ENCODE measurements around the gene ANO7. TPM values are rescaled to one million over a fixed set of nuclear protein-coding genes. Genes with fewer than 3 reads are reported as not detected.

The ANO7 gene
- total and polyA plus RNA-seq, 2 donors (not counting 1 experiment from before 2014, with no cell fraction given) = 0.64 to 1.8 TPM

GRCh38 chr2:241227594-241227993, 39.1 kb downstream of the ANO7 start:
- intact Hi-C loops (cut with micrococcal nuclease) = no loop called here

GRCh38 chr2:241228081-241228859, 39.8 kb downstream of the ANO7 start:
- no peak overlapping the region for H3K9ac ChIP-seq (ENCODE audit: low read length)
- H3K9me3 ChIP-seq (ENCODE audit: control extremely low read depth in 1 of 3, control insufficient read depth in 2 of 3, insufficient read depth in 1 of 3, low read length in 2 of 3) = no peaks in the 10 kb centered on the region
- no peak overlapping the region for H3K4me3 ChIP-seq (ENCODE audit: control extremely low read depth in 1 of 5, extremely low read depth in 1 of 5, insufficient read depth in 1 of 5, low read depth in 2 of 5, low read length in 4 of 5)
- no peaks in the 10 kb centered on the region for H3K9me3 Mint-ChIP-seq (ENCODE audit: insufficient read depth)
- H4K20me1 ChIP-seq (ENCODE audit: control insufficient read depth, insufficient read depth, low read length, poor library complexity, severe bottlenecking) = no peaks in the 10 kb centered on the region
- H3K4me1 ChIP-seq (ENCODE audit: control insufficient read depth in 2 of 2, insufficient read depth in 2 of 2, low read length in 2 of 2) = no peaks in the 10 kb centered on the region
- no peak overlapping the region for H3K4me3 Mint-ChIP-seq
- 95% methylated on average over 21 of the region's 26 CpGs for WGBS (ENCODE audit: insufficient coverage)
- intact Hi-C loops (cut with micrococcal nuclease) = no loop called here
- DNase-seq = no peak
- no peaks in the 10 kb centered on the region for H3K27me3 Mint-ChIP-seq
- peaks cover 2 to 43% of the 10 kb centered on the region in 2 experiments for H3K36me3 ChIP-seq (replicated peaks in 1 of 2; ENCODE audit: control extremely low read depth in 1 of 2, control insufficient read depth in 1 of 2, extremely low read depth in 1 of 2, insufficient read depth in 2 of 2, low read length in 1 of 2)
- H3K27ac Mint-ChIP-seq = no peak overlapping the region
- ChIA-PET CTCF (interaction anchor here (1.3 kb wide), 1 partner anchor 150 kb away, joined by 6 read pairs; no protein-coding TSS in a partner anchor), POLR2A (interaction anchor here (0.6 kb wide), 1 partner anchor 1215 kb away, joined by 5 read pairs; no protein-coding TSS in a partner anchor)
- no peaks in the 10 kb centered on the region for H3K4me1 Mint-ChIP-seq
- H3K4me2 ChIP-seq (replicated peaks; ENCODE audit: low read depth, low read length, poor library complexity, severe bottlenecking) = no peak overlapping the region
- TF ChIP-seq CTCF (IDR thresholded peaks at IDR 0.05) (no peak), EZH2 (IDR thresholded peaks at IDR 0.05; ENCODE audit: borderline replicate concordance, insufficient read depth, low read depth, low read length, poor library complexity, severe bottlenecking) (no peak)
- H2AFZ ChIP-seq (ENCODE audit: insufficient read depth, low read depth, low read length, poor library complexity, severe bottlenecking) = no peak overlapping the region
- no peaks in the 10 kb centered on the region for H3K27me3 ChIP-seq (replicated peaks in 1 of 4; ENCODE audit: control extremely low read depth in 1 of 4, control insufficient read depth in 3 of 4, insufficient read depth in 4 of 4, low read length in 3 of 4)
- H3K27ac ChIP-seq (ENCODE audit: low read length in 2 of 2) = no peak overlapping the region
- no peak for ATAC-seq (ENCODE audit: low read depth)
- no peaks in the 10 kb centered on the region for H3K79me2 ChIP-seq (ENCODE audit: control insufficient read depth, insufficient read depth, low read length)

More at GRCh38 chr2:241227594-241227993, 39.1 kb downstream of the ANO7 start:
- Histone ChIP-seq H3K4me1 (ENCODE audit: control insufficient read depth in 2 of 2, insufficient read depth in 2 of 2, low read length in 2 of 2) (no peaks in the 10 kb centered on the region), H2AFZ (ENCODE audit: insufficient read depth, low read depth, low read length, poor library complexity, severe bottlenecking) (no peak overlapping the region), H3K79me2 (ENCODE audit: control insufficient read depth, insufficient read depth, low read length) (no peaks in the 10 kb centered on the region), H3K27me3 (replicated peaks in 1 of 4; ENCODE audit: control extremely low read depth in 1 of 4, control insufficient read depth in 3 of 4, insufficient read depth in 4 of 4, low read length in 3 of 4) (no peaks in the 10 kb centered on the region), H3K27ac (ENCODE audit: low read length in 2 of 2) (no peak overlapping the region), H4K20me1 (ENCODE audit: control insufficient read depth, insufficient read depth, low read length, poor library complexity, severe bottlenecking) (no peaks in the 10 kb centered on the region), H3K4me2 (replicated peaks; ENCODE audit: low read depth, low read length, poor library complexity, severe bottlenecking) (no peak overlapping the region), H3K9ac (ENCODE audit: low read length) (no peak overlapping the region), H3K36me3 (replicated peaks in 1 of 2; ENCODE audit: control extremely low read depth in 1 of 2, control insufficient read depth in 1 of 2, extremely low read depth in 1 of 2, insufficient read depth in 2 of 2, low read length in 1 of 2) (peaks cover 2 to 37% of the 10 kb centered on the region in 2 experiments), H3K9me3 (ENCODE audit: control extremely low read depth in 1 of 3, control insufficient read depth in 2 of 3, insufficient read depth in 1 of 3, low read length in 2 of 3) (no peaks in the 10 kb centered on the region), H3K4me3 (ENCODE audit: control extremely low read depth in 1 of 5, extremely low read depth in 1 of 5, insufficient read depth in 1 of 5, low read depth in 2 of 5, low read length in 4 of 5) (no peak overlapping the region)
- no peaks in the 10 kb centered on the region for H3K4me1 Mint-ChIP-seq
- DNase-seq (no peak), ATAC-seq (ENCODE audit: low read depth) (no peak)
- no peak for TF ChIP-seq EZH2 (IDR thresholded peaks at IDR 0.05; ENCODE audit: borderline replicate concordance, insufficient read depth, low read depth, low read length, poor library complexity, severe bottlenecking)
- no peak overlapping the region for H3K4me3 Mint-ChIP-seq
- CTCF ChIA-PET = interaction anchor here (1.3 kb wide), 1 partner anchor 149 kb away, joined by 6 read pairs; no protein-coding TSS in a partner anchor
- POLR2A ChIA-PET = no interaction called here
- WGBS (ENCODE audit: insufficient coverage) = 100% methylated on average over 6 of the region's 8 CpGs
- H3K27ac Mint-ChIP-seq = no peak overlapping the region
- H3K27me3 Mint-ChIP-seq = no peaks in the 10 kb centered on the region
- no peaks in the 10 kb centered on the region for H3K9me3 Mint-ChIP-seq (ENCODE audit: insufficient read depth)

All from B cell (primary cell).